ENCODE data around the gene QSOX1. TPM values are rescaled to one million over a fixed set of nuclear protein-coding genes. Genes with fewer than 3 reads are reported as not detected.

QSOX1 gene
- total RNA-seq (2022) (12.1 and 17.0 TPM in 2 replicates), Bru-seq, nascent RNA (percentile 44 among the genes with signal in this experiment), BruChase-seq, experiment 1, labeled RNA remaining after a 2-hour chase (percentile 40 among the genes with signal in this experiment), BruChase-seq, experiment 2, labeled RNA remaining after a 6-hour chase (percentile 45 among the genes with signal in this experiment)
- long read RNA-seq, full-length matches to known transcripts = 17 of 27 reads
- long read RNA-seq, partial matches to known transcripts = 2 of 27 reads
- long read RNA-seq, other reads (novel, unspliced or antisense) = 8 of 27 reads

- POLR2A ChIA-PET = interaction anchor here (0.6 kb wide), 5 partner anchors 9 to 348 kb away, joined by 3 to 7 read pairs (median 5); partner anchors contain the start of gene ACBD6
- H3K4me3 ChIP-seq (ENCODE audit: low read depth, low read length) = peak within 1 kb of the TSS; percentile 79
- peaks cover 10% of the 10 kb centered on the region for H3K27me3 Mint-ChIP-seq (ENCODE audit: insufficient read depth, unreplicated experiment)
- peaks cover 46% of the 10 kb centered on the region for H3K4me1 ChIP-seq
- BruUV-seq (replicated peaks) = no TSS peak
- peak in 1 of 2 experiments; percentile 33 for TF ChIP-seq CTCF (IDR thresholded peaks at IDR 0.05; ENCODE audit: insufficient read depth in 1 of 2, low read depth in 1 of 2, low read length in 1 of 2, severe bottlenecking in 1 of 2, unreplicated experiment in 1 of 2)
- DNase-seq = peak; percentile 83
- H3K27ac Mint-ChIP-seq (ENCODE audit: unreplicated experiment) = peak within 1 kb of the TSS; percentile 87
- H3K4me1 Mint-ChIP-seq (ENCODE audit: low read depth, unreplicated experiment) = peaks cover 36% of the 10 kb centered on the region
- H3K36me3 Mint-ChIP-seq (ENCODE audit: insufficient read depth, unreplicated experiment) = peaks cover 10% of the 10 kb centered on the region
- peak within 1 kb of the TSS; percentile 92 for H3K4me3 Mint-ChIP-seq (ENCODE audit: unreplicated experiment)
- CTCF ChIA-PET = interaction anchor here (0.6 to 2.7 kb wide), 4 partner anchors 14 to 279 kb away, joined by 3 to 13 read pairs (median 5); no protein-coding TSS in a partner anchor
- H3K9me3 ChIP-seq = no peaks in the 10 kb centered on the region
- intact Hi-C loops (cut with micrococcal nuclease; ENCODE audit: unreplicated experiment) = loop anchor here (5.0 kb wide), 1 partner anchor 282 kb away; no protein-coding TSS in a partner anchor
- H3K27me3 ChIP-seq (replicated peaks; ENCODE audit: control insufficient read depth, insufficient read depth, low read length) = no peaks in the 10 kb centered on the region
- H3K9me3 Mint-ChIP-seq (ENCODE audit: unreplicated experiment) = no peaks in the 10 kb centered on the region
- no peaks in the 10 kb centered on the region for H3K36me3 ChIP-seq (ENCODE audit: control insufficient read depth, insufficient read depth, low read length)
Measured at GRCh38 chr1:180154325-180155181, at the start of gene QSOX1. Gene QSOX1 (plus strand): TSS chr1:180154869. CDS start chr1:180154908, 39 bp downstream.

- Histone ChIP-seq H3K36me3 (ENCODE audit: control insufficient read depth, insufficient read depth, low read length) (peaks cover 2% of the 10 kb centered on the region; the same call in 1 of the 2 replicates), H3K27me3 (replicated peaks; ENCODE audit: control insufficient read depth, insufficient read depth, low read length) (no peaks in the 10 kb centered on the region), H3K9me3 (no peaks in the 10 kb centered on the region), H3K4me1 (0 out of 2 replicates have a peak, but pooled peaks cover 5% of the 10 kb centered on the region), H3K4me3 (ENCODE audit: low read depth, low read length) (no peak overlapping the region)
- ChIA-PET POLR2A (no interaction called here), CTCF (no interaction called here)
- Mint-ChIP-seq H3K4me1 (ENCODE audit: low read depth, unreplicated experiment) (peaks cover 1% of the 10 kb centered on the region), H3K36me3 (ENCODE audit: insufficient read depth, unreplicated experiment) (peaks cover 25% of the 10 kb centered on the region), H3K9me3 (ENCODE audit: unreplicated experiment) (no peaks in the 10 kb centered on the region), H3K27me3 (ENCODE audit: insufficient read depth, unreplicated experiment) (no peaks in the 10 kb centered on the region), H3K4me3 (ENCODE audit: unreplicated experiment) (no peak overlapping the region), H3K27ac (ENCODE audit: unreplicated experiment) (no peak overlapping the region)
- no TSS peak for BruUV-seq (replicated peaks)
- TF ChIP-seq CTCF (IDR thresholded peaks at IDR 0.05; ENCODE audit: insufficient read depth in 1 of 2, low read depth in 1 of 2, low read length in 1 of 2, severe bottlenecking in 1 of 2, unreplicated experiment in 1 of 2) = no peak
- DNase-seq = no peak
- intact Hi-C loops (cut with micrococcal nuclease; ENCODE audit: unreplicated experiment) = no loop called here
Measured at GRCh38 chr1:180112091-180112490, 42.6 kb upstream of the QSOX1 start.

GRCh38 chr1:180112984-180113647 is 41.6 kb upstream of the QSOX1 start:
- H3K27ac Mint-ChIP-seq (ENCODE audit: unreplicated experiment) = no peak overlapping the region
- Histone ChIP-seq H3K9me3 (no peaks in the 10 kb centered on the region), H3K4me1 (0 out of 2 replicates have a peak, but pooled peaks cover 5% of the 10 kb centered on the region), H3K4me3 (ENCODE audit: low read depth, low read length) (no peak overlapping the region), H3K36me3 (ENCODE audit: control insufficient read depth, insufficient read depth, low read length) (peaks cover 2% of the 10 kb centered on the region; the same call in 1 of the 2 replicates), H3K27me3 (replicated peaks; ENCODE audit: control insufficient read depth, insufficient read depth, low read length) (no peaks in the 10 kb centered on the region)
- POLR2A ChIA-PET = no interaction called here
- intact Hi-C loops (cut with micrococcal nuclease; ENCODE audit: unreplicated experiment) = no loop called here
- BruUV-seq (replicated peaks) = no TSS peak
- CTCF ChIA-PET = no interaction called here
- no peak overlapping the region for H3K4me3 Mint-ChIP-seq (ENCODE audit: unreplicated experiment)
- no peak for TF ChIP-seq CTCF (IDR thresholded peaks at IDR 0.05; ENCODE audit: insufficient read depth in 1 of 2, low read depth in 1 of 2, low read length in 1 of 2, severe bottlenecking in 1 of 2, unreplicated experiment in 1 of 2)
- H3K9me3 Mint-ChIP-seq (ENCODE audit: unreplicated experiment) = no peaks in the 10 kb centered on the region
- peaks cover 35% of the 10 kb centered on the region for H3K36me3 Mint-ChIP-seq (ENCODE audit: insufficient read depth, unreplicated experiment)
- no peak for DNase-seq
- peaks cover 7% of the 10 kb centered on the region for H3K4me1 Mint-ChIP-seq (ENCODE audit: low read depth, unreplicated experiment)
- no peaks in the 10 kb centered on the region for H3K27me3 Mint-ChIP-seq (ENCODE audit: insufficient read depth, unreplicated experiment)
